Vagina (tissue), 2 donors: ENCODE results near the gene RBMX.

Experiments used
- POLR2A ChIP-seq, 2 donors: fragments of 450-650 bp; IDR thresholded peaks; one replicate each; pipeline ENCODE4 v1.6.1; 2017; ENCODE audit warnings: antibody characterized with exemption in 2 of 2, mild to moderate bottlenecking in 2 of 2, moderate library complexity in 2 of 2
- POLR2AphosphoS5 ChIP-seq, 2 donors: sonication (generic); formaldehyde crosslinking; IDR thresholded peaks; one replicate each; pipeline ENCODE4 v1.9.0; 2017; ENCODE audit warnings: antibody characterized with exemption in 2 of 2, mild to moderate bottlenecking in 2 of 2, low read depth in 1 of 2; ENCODE audit not compliant: insufficient read depth in 1 of 2
- TF ChIP-seq, protein P1 (sequence below), 3 experiments: fragments of 450-650 bp in 2 of 3; fragments of 200-600 bp in 1 of 3; sonication (generic) in 1 of 3; IDR thresholded peaks; one replicate each; pipeline ENCODE4 v1.5.1; 2017 to 2019; ENCODE audit warnings: antibody characterized with exemption in 3 of 3, mild to moderate bottlenecking in 2 of 3, moderate library complexity in 2 of 3

DNA sequence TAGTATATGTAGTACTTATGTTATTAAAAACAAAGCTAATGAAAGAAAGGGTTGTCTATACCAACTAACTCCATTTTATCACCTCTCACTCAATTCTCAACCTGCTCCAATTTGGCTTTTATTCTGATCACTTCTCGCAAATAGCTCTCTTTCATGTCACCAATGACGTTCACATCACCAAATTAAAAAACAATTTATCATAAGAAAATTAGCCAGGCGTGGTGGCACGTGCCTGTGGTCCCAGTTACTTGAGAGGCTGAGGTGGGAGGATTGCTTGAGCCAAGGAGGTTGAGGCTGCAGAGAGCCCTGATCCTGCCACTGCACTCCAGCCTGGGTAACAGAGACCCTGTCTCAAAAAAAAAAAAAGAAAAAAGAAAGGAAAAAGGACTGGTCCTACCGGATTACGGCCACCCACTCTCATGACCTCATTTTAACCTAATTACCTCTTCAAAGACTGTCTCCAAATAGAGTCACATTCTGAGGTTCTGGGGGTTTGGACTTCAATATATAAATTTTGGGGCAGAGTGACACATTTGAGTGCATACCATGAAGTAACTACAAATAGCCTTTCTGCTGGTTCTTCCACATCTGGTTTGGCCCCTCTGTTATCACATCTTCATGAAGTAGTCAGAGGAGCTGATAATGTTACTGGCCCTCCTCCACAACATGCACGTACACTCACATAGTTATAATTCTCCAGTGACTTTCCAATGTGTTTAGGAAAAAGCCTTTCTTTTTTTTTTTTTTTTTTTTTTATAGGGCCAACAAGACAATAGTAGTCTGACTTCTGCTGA, 15.8 kb upstream of the RBMX start:
- TF ChIP-seq, protein P1, sequence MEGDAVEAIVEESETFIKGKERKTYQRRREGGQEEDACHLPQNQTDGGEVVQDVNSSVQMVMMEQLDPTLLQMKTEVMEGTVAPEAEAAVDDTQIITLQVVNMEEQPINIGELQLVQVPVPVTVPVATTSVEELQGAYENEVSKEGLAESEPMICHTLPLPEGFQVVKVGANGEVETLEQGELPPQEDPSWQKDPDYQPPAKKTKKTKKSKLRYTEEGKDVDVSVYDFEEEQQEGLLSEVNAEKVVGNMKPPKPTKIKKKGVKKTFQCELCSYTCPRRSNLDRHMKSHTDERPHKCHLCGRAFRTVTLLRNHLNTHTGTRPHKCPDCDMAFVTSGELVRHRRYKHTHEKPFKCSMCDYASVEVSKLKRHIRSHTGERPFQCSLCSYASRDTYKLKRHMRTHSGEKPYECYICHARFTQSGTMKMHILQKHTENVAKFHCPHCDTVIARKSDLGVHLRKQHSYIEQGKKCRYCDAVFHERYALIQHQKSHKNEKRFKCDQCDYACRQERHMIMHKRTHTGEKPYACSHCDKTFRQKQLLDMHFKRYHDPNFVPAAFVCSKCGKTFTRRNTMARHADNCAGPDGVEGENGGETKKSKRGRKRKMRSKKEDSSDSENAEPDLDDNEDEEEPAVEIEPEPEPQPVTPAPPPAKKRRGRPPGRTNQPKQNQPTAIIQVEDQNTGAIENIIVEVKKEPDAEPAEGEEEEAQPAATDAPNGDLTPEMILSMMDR (IDR thresholded peaks at IDR 0.05) = no peak
- TF ChIP-seq POLR2A (IDR thresholded peaks at IDR 0.05) (no peak), POLR2AphosphoS5 (IDR thresholded peaks at IDR 0.05; ENCODE audit: insufficient read depth in 1 of 2, low read depth in 1 of 2) (no peak)
